DMS153 treated with DMSO at 0.1 percent for 48 hours (cell line): ENCODE measurements around the gene CHST8.

Experiments
- DNase-seq: peaks from one replicate; lab custom pipeline; 2025; ENCODE audit not compliant: unreplicated experiment; lab: John Stamatoyannopoulos, UW

CHST8 gene

DNA sequence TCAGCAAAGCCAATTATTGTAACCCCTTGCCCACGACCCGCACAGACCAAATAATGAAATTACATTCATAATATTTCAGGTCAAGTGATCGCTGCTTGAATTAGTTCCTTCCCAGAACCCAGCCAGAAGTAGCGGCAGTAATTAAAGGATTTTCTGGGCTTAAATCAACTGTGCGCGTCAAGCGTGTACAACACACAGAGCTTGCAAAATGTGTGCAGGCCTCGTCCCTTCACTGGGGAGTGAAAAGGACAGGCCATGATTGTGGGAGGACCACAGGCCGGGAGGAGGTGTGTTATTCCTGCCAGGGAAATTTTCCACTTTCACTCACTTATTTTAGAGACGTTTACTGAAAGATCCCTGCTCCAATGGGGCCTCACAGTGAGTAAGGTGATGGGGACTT, 84.9 kb downstream of the CHST8 start:
- no peak for DNase-seq

DNA sequence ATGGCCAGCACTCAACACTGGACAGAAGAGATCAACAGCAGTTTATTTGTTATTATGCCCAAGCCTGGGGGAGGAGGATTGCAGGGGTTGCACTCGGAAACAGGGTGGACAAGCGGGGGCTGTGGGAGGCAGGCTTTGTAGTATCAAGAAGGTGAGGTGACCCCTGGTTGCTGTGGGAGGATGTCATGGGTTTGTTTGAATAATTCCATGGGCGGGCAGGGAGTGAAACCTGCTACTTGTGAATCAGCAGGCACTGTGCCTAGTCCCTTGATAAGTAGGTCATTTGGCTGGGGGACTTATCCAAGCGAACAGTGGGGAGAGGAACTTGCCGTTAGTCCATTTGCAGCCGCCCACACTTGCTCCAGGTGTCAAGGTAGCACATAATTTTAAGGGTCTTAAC, 90.5 kb downstream of the CHST8 start:
- DNase-seq = no peak

DNA sequence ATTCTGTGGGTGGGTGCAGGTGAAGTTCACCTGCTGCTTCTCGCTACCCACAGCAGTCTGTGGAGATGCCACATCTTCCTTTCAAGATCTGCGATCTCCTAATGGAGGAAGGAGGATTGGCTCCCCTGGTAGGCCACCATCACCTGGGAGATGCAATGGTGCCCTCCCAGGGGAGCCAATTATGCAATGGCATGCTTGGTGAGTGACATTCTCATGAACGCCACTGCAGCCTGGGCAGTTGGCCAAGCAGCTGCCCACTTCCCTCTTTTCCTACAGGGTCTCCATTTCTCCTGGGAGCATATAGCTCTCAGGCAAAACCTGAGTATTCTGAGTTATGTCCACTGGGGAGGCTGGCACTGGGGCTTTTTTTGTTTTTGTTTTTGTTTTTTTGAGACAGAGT, 91.4 kb downstream of the CHST8 start:
- no peak for DNase-seq

DNA sequence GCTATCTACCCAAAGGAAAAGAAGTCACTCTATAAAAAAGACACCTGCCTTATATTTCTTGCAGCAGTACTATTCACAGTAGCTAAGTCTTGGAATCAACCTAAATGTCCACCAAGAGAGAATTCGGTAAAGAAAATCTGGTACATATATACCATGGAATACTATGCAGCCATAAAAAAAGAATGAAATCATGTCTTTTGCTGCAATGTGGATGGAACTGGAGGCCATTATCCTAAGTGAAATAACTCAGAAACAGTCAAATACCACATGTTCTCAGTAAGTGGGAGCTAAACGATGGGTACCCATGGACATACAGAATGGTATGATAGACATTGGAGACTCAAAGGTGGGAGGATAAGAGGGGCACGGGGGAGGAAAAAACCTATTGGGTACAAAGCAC, 92.4 kb downstream of the CHST8 start:
- DNase-seq = no peak

DNA sequence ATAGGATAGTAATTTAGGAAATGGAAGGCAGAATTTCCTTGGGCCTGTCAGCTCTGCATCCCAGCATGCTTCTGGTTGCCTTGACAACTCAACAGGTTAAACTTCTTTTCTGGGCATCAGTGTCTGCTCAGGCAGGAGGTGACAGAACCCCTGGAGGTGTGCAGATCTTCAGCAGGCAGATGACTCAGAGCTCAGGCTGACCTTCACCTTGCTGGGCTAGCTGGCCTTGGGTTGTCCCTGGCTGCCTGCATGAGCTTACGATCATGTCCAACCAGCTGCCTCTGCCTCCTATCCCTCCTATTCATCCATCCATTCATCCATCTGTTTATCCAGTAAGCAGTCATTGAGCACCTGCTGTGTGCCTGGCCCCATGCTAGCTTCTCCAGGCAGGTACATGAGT, 93.7 kb downstream of the CHST8 start:
- no peak for DNase-seq

DNA sequence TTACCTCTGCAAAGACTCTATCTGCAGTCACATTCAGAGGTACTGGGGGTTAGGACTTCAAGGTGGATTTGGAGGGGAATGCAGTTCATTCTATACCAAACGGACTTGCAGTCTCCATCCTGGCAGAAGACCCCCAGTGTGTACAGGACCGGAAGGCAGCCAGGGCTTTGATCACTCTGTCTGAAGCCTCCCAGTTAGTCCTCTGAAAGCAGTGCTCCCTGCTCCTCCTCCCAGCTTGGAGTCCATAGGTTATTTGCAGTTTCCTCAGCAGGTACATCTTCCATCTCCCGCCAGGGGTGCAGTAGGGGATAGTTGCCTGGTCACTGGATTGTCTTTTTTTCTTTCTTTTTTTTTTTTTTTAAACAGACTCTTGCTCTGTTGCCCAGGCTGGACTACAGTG, 96.1 kb downstream of the CHST8 start:
- no peak for DNase-seq

DNA sequence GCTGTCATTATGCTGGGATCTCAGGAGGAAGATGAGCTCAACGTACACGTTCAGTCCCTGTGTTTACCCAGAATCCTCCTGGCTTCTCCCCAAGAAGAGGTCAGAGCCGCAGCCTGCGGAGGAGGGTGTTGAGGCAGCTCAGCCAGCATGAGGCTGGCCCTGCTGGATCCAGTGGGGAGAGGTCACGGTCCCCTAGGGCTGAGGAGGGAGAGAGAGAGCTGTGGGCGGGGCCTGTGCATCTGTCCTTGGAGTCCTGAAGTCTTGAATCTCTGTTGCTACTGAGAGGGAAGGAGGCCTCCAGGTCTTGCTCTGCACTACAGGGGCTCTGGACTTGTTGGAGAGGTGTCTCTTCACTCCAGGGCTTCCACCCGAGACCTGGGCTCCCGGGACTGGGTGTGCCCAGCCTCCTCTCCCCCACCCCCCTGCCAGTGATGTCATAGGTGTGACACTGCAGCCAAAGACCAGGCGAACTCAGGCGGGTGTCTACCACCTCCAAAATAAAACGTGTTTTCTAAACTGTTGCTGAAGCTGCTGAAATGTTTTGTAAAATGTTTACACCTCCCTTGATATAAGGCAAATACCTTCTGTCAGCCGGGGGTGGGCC, 97.0 kb downstream of the CHST8 start:
- DNase-seq = no peak

DNA sequence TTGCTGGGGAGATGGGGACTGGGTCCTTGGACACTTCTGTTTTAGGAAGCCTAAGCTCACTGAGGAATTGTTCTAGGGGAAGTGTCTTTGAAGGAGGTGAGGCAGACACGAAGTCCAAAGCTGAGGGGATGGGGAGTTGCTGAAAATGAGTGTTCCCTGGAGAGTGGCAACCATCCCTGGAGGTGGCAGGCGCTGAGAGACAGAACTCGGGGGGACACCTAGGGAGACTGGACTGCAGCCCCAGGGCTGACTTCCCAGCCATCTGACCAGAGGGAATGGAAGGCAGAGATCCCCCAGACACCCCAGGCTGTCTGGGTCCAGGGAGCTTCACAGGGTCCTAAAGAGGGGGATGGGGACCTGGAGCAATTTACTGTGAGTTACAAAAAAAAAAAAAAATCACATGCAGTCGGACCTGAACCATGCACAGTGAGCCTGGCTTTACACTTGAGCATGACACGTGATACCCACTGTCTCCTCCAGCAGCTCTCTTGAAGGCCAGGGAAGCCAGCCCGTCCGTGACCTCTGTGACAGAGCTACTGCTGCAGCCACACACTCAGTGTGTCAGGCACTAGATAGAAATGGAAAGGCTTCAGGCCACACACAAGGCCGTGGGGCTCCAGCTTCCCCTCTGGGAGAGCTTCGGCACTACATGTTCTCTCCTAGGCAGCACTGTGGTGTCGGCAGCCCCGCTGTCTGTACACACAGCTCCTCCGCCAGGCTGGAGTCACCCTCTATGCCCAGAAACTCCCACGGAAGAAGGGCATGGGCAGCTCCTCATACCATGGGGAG, 97.8 kb downstream of the CHST8 start:
- no peak for DNase-seq

DNA sequence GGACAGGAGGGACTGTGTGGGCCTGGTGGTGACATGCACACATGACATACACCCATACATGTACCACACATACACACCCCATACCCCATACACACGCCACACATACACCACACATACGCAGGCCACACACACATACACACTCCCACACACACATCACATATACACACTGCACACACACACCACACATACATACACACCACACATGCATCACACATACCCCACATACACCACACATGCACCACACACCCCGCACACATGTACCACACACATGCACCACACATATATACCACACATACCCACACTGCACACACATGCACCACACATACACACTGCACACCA, 98.4 kb downstream of the CHST8 start:
- DNase-seq = no peak

DNA sequence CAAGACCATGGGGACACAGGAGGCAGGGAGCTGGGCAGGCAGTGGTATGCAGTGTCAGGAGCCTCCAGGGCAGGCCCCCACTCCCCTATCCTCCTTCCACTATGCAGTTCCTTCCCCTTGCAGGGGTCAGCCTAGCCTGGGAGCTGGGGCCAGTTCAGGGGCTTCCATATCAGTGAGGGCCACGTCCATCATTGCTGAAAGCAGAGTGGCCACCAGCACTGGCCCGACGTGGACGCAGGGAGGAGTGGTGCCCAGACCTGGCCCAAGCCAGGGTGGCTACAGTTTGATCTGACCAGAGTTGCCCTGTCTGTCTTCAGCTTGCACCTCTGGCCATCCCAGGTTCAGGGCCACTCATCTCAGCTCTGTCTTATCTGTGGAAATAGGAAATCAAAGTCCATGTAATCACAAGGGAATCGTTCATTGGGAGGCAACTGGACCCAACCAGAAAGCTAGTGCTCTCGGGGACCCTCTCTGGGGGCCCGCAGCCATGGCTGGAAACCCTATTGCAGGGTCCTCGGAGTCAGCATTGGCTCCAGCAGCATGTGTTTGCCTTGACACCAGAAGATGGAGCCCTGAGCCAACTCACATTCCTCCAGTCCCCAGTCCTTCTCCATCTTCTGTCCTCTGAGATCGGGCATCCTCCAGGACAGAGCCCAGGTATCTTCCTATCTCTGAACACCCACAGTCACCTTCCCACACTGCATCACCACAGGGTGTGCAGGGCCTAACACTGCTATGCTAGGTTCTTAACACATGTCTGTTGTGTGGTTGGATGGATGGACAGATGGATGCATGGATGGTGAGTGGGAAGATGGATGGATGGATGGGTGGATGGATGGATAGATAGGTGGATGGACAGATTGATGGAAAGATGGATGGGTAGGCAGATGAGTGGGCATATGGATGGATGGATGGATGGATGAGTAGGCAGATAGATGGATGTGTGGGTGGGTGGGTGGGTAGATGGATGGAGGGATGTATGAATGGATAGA, 99.2 kb downstream of the CHST8 start:
- DNase-seq = no peak

DNA sequence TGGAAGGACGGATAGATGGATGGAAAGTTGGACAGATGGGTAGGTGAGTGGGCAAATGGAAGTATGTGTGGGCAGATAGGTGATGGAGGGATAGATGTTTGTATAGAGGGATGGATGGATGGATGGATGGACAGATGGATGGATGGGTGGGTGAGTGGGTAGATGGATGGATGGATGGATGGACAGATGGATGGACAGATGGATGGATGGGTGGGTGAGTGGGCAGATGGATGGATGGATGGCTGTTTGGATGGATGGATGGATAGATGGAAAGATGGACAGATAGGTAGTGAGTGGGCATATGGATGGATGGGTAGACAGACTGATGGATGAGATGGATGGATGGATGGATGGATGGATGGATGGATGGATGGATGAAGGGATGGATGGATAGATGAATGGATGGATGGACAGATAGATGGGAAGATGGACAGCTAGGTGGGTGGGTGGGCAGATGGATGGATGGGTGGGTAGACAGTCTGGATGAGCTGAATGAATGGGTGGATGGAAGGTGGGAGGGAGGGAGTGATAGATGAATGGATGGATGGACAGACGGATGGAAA, 100.1 kb downstream of the CHST8 start:
- no peak for DNase-seq

DNA sequence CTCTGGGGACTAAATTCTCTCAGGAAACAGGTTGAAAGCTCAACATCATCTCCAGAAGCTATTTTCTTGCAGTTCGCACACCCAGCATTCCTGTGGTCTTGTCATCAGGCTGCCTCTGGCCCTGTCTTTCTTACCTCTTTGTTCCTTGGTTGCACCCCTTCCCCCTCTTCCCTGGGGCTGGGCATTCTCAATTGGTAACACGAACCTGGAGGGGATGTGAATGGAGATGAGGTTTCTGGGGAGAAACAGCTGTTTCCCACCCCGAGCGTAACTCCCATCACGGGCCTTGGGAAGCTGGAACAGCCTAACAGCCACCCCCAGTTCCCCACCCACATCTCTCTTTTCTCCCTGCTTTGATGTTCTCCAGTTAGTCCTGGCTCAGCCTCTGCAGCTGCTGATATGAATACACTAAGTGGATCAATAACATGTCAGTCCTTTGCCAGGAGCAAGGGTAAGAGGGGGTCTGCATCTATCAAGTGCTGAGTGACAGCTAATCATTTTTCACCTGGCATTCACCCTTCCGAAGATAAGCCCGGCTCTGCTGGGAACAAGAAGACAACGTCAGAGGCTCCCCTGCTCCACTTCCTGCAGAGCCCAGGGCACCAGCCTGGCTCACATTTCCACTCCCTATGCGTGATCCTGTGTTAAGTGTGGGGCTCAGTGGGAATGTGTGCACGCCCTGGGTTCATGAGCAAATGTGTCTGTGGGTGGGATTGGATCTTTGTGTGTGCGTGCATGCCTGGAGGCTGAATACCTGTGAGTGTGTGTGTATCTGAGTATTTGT, 100.9 kb downstream of the CHST8 start:
- DNase-seq = no peak

DNA sequence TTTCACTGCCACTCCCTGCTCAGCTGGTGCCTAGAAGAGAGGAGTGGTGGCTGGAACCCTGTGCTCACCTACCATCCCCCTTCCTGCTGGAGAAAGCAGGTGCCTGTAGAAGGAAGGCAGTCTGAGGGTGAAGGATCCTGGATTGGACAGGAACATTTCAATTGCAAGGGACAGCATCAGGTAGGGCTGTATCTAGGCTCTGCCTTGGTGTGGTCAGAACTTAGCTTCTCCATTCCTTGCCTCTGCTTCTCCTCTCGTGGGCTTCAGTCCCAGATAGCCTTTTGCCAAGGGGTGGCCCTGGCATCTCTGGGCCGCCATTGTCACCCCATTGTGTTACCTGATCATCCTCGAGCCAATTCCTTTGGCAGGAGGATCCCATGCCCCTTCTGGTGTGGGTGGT, 101.8 kb downstream of the CHST8 start:
- DNase-seq = no peak

DNA sequence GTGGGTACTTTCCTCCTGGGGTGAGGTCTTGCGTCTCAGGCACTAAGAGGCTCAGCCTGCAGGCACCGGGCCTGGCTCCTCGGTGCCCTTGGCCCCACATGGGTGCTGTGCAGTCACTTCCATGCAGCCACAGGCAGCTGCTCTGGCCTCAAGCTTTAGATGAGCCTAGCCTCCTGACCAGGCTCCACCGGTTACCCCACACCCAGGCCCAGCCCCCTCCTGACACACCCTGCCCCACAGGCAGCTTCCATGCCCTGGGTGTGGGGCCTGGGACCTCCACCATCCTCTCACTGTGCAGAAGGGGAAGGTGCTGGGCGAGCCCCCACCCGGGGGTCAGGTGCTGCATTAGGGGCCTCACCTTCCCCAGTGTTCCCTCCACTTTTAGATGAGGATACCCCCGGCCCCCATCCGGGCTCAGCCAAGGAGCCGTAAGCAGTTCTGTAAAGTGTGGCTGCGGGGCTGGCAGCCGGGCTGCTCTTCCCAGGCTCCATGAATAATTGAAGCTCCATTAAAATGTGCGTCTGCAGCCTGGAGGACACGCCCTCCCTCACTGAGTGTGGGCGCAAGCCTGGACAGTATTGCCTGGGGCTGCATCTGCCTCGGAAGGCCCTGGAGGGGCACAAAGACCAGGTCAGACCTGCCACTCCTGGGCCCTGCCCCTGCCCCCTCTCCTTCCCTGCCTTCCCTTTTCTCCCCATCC, 102.4 kb downstream of the CHST8 start:
- DNase-seq = no peak

DNA sequence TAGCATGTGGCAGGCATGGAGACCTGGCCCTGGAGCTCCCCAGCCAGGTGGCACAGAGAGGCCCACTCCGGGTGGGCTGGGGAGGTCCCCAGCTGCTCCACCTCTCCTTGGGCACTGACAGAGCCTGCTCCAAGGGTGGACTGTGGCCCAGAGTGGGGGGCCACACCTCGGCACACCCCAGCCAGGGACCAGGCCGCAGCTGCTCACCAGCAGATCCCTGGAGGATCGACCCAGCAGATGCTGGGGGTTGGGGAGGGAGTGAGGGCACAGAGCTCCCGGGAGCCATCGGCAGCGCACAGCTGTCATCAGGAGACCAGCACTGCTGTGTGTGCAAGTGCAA, 102.9 kb downstream of the CHST8 start:
- DNase-seq = no peak

DNA sequence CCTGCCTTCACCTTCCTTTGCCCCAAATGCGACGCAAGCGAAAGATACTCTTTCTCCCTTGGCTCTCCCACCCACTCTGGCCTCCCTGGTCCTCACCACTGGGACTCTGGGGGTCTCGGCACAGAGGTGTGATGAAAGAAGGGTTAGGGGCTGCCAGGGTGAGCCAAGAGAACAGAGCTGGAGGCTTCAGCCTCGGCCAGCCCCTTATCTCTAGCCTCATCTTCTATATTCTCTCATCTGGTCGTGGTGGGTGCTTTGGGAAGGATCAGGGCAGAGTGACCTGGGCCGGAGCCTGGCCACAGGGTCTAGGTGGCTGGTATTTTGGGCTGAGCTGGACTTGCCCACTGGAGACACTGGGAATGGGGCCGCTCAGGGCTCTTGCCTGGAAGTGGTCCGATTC, 103.8 kb downstream of the CHST8 start:
- no peak for DNase-seq

DNA sequence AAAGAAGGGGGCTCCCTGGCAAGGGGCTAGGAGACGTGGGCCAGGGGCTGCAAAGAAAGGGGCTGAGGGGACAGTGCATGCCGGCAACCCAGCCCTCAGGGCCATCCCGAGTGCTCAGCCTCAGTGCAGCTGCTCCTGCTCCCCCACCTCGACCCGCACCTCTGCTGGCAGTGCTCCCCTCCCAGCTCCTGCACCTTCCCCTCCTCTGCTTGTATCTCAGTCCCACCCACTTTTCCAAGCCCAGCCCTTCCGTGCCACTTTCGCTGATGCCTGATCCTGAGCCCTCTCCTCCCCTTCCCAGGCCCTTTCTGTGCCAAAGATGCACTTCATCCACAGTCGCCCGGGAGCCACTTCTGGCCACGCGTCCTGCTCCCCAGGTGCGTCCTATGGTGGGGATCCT, 105.0 kb downstream of the CHST8 start:
- DNase-seq = no peak

DNA sequence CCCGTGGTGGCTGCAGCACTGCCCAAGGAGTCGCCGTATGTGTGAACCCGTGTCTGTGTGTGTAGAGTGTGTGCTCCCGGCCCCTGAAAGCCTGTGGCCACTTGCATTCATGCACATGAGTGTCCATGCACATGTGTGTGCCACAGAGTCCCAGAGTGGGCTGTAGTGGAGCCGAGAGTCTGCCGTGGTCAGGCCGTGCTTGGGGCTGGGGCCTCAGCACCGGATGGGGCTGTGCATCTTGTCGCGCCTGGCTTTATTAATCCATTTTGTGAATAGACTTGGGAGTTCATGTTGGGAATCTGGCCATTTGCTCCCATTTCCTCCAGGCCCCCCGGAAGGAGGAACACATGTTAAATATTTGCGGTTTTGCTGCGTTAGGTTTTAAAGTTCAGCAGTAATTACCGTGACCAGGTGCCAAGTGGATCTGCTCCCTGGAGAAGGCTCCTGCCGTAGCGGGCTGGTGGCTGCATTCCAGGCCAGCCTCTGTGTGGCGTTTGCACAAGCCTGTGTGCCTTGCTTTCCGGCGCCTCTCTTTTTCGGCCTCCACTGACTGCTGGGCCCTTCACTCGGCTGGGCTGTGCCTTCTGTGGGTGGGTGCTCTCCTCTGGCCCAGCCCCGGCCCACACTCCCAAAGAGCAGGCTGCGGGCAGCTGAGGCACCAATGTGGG, 105.7 kb downstream of the CHST8 start:
- DNase-seq = no peak

DNA sequence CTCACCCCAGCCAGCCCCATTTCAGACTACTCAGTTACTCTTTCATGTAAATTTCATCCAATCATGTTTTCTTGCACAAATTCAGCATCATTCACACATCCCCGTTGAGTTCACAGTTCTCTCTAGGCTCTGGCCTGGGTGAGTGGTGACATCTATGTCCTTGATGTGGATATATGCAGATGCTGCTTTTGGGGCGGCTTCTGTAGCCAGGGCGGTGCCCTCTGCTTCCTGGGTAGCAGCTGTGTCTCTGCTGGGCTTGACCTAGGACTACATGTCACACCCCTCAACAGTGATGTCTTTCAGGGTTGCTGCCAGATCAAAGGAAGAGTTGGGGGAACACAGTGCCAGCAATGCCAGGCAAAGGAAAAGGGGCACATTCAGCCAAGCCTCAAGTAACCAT, 106.4 kb downstream of the CHST8 start:
- DNase-seq = no peak
